Measurements from ENCODE around the gene NAGA.

GRCh38 chr22:42083119-42083518, 12.5 kb upstream of the NAGA start:
- TF ChIP-seq CTCF (IDR thresholded peaks at IDR 0.05) = no peak
- no peak for TF ChIP-seq EZH2 (IDR thresholded peaks at IDR 0.05; ENCODE audit: borderline replicate concordance, insufficient read depth, low read depth, low read length, poor library complexity, severe bottlenecking)
